NK-92 (cell line): ENCODE measurements around the gene RAB10.
"Not testable (repeated sequence)": the region's sequence is repeated elsewhere in the genome, so short reads cannot be mapped to it uniquely, and the experiment has no call there.

Source experiments
- DNase-seq: peaks from one replicate; lab custom pipeline; 2025; ENCODE audit not compliant: unreplicated experiment; lab: John Stamatoyannopoulos, UW

Gene RAB10

DNA sequence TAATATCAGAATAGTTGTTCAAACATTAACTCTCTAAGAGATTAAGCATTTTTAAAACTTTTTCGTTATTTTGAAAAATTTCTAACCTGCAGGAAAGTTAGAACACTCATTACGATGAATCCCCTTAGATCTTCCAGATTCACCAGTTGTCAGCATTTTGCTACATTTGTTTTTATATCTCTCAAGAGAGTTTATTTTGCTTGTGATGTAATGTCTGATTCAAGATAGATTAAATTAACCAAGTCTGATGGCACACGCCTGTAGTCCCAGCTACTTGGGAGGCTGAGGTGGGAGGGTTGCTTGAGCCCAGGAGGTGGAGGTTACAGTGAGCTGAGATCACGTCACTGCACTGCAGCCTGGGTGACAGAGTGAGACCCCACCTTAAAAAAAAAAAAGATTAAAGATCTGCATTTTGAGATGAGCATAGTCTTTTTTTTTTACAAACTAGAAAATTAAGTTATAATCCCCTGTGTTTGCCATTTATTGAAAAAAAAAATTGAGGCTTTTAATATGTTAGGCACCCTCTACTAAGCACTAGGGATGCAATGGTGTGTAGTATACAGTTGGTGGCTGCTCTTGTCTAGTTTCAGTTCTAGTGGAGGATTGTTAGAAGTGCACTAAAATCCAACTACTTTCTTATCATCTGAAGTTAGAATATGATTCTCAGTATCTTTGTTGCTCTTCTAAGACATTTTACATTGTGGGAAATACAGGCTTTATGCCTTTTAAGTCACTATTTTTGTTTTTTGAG lies 20.9 kb downstream of the RAB10 start:
- no peak for DNase-seq

GRCh38 chr2:26058390-26058789 lies 24.5 kb downstream of the RAB10 start:
- no peak for DNase-seq

DNA sequence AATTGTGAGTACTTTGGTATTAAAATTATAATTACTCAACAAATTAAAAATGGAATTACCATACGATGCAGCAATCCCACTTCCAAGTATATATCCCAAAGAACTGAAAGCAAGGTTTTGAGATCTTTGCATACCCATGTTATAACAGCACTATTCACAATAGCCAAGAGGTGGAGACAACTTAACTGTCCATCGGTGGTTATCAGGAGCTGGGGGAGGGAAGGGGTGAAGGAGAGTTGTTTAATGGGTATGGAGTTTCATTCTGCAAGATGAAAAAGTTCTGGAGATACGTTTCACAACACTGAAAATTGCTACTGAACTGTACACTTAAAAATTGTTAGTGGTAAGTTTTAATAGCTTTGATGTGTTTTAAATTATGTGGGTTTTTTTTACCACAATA lies 25.7 kb downstream of the RAB10 start:
- no peak for DNase-seq

- no peak for DNase-seq
Observed at GRCh38 chr2:26061539-26061938, 27.7 kb downstream of the RAB10 start.

- DNase-seq: no peak
Observed at GRCh38 chr2:26064846-26065245, 31.0 kb downstream of the RAB10 start.

- DNase-seq: no peak
Observed at GRCh38 chr2:26067186-26067974, 33.5 kb downstream of the RAB10 start.

DNA sequence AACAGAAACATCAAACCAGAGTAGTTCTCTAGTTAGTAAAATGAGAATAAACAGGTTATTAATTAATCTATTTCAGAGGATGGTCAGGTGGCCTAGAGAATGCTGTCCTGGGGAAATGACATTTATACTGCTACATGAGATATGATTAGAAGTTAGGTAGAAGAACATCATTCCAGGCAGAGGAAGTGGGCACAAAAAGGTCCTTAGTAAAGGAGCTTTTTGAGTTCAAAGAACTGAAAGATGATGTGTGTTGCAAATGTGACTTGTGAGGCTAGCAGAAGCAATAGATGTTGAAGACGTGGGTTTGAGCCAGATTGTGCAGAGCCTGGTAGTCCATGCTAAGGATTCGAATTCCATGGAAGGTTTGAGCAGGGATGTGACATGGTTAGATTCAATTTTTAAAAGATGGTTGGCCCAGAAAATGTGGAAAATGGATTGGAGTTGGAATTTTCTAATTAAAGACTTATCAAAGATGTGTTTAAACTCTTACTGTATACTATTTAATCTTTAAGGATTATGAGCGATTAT lies 34.2 kb downstream of the RAB10 start:
- no peak for DNase-seq

DNA sequence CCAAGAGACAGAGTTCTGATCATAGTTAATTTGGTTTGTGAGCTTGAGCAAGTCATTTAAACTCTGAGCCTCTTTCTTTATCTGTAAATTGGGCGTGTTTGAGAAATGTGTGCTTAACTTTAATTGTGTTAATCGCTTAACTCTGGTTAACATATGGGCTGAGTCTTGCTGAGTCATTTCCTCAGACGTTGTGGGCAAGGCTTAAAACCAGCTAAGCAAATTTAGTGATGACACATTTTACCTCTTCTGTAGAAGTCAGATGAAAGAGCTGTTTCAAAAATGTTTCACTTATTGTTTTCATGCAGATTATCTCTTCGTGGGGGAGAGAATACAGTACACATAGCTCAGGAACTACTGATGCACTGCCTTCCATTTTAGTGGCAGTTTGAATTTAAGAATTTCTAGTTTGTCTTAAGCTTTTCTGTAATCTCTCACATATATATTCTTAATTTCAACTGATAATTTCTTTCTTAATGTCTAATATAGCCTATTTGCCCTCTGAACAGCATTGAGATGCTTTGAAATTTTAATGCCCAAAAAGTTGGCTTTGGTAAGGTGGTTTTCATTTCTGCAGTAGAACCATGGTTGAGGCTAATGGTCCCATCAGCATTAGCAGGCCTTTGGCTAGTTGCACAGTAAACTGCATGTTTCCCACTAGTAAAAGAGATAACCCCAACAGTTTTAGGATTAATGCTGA lies 34.9 kb downstream of the RAB10 start:
- no peak for DNase-seq

DNA sequence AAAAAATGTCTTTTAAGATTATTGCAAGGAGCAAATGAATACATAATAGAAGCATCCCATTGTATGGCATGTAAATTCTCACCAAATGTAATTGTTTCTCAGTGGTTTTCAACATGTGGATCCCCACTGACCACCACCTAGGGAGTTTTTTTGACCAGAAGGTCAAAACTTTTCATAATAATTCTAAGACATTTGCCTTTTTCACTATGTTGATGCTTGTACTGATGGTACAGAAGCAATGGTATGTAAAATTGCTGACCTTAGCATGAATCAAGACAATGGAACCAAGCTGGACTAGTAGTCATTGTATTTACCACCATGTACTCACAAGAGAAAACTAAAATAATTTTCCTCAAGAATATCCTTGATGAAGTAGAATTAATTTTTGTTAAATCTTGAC lies 36.8 kb downstream of the RAB10 start:
- DNase-seq: no peak

DNA sequence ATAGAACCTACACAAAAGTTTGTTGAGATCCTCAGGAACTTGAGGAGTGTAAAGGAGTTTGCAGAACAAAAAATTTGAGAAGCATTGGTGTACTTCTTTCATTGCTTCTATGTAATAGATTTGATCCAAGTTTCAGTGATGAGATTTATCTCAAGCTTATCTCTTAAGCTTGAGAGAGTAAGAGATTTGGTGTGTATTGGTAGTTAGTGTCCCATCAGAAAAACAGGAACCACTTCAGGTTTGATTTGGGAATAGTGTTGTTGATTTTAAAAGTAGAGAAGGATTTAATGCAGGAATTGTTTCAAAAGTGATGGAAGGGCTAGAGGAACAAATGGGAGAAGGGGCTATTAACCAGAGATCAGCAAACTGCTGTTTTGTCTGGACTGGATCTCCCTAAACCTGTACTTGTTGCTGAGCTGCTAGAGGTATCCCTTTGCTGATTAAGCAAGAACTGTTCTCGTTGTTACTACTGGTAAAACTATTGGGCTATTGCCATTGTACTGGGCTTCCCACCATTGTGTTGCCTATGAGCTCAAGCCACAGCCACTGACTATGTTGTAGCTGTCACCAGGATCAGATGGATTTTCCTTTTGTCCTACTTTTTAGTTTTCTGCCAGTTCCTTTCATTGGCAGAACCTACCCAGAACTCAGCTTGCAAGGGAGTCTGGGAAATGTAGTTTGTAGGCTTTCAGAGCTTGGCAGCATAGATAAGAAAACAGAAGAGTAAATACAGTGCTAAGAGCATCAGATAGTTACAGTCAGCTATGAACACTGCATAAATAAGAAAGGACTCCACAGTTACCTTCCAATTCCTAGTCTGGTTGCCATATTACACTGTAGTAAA lies 39.3 kb downstream of the RAB10 start:
- DNase-seq: no peak

DNA sequence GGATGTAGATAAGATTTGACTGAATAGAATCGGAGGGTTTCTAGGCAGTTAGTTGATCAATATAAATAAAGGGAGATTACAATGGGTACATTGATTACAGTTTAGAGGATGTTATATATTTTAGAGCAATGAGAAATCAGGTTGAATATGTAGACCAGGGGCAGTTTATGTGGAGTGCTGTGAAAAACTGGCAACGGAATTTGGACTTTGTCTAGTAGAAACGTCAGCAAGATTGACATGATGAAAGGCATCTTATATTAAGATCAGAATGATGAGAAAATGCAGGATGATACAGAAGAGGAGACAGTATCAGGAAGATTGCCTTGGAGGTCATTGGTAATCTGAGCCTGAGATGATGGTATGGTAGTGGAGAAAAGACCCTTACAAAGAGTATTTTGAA lies 39.9 kb downstream of the RAB10 start:
- no peak for DNase-seq

DNA sequence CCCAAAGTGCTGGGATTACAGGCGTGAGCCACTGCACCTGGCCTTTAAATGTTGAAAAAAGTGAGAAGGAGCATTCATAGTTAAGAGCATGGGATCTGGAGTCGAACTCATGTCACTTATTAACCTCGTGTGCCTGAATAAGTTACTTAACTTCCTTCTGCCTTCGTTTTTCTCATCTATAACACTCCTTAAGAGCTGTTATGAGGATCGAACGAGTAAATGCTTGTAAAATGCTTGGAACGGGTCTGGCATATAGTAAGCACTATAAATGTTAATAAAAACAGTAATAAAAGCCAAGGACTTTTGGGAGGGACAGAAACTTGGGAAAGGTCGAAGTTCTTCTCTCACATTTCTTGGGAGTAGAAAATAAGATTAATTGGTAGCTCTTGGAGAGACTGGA lies 40.8 kb downstream of the RAB10 start:
- DNase-seq: no peak

- no peak for DNase-seq
Observed at GRCh38 chr2:26075173-26075572, 41.3 kb downstream of the RAB10 start.

- no peak for DNase-seq
Observed at GRCh38 chr2:26076001-26076587, 42.2 kb downstream of the RAB10 start.

- no peak for DNase-seq
Observed at GRCh38 chr2:26077291-26077690, 43.4 kb downstream of the RAB10 start.

DNA sequence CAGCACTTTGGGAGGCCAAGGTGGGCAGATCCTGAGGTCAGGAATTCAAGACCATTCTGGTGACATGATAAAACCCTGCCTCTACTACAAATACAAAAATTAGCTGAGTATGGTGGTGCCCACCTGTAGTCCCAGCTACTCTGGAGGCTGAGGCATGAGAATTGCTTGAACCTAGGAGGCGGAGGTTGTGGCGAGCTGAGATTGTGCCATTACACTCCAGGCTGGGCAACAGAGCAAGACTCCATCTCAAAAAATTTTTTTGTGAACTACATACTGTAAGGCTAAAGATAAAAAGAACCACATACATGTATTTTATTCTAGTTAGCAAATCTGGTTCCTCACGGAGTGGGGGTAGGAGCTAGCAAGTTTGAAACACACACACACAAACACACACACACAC lies 45.1 kb downstream of the RAB10 start:
- no peak for DNase-seq

DNA sequence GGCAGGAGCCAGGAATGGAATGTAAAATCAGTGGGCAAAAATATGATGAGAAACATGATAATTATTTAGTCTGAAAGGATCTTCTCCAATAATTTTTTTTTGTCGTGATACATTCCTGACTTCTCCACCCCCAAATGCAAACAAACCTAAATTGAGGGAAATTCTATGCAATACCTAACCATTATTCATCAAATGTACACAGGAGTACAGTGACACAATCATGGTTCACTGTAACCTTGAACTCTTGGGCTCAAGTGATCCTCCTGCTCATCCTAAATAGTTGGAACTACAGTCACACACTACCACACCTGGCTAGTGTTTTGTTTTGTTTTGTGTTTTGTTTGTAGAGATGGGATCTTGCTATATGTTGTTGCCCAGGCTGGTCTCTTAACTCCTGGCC lies 46.5 kb downstream of the RAB10 start:
- DNase-seq: no peak

- not testable (repeated sequence) for DNase-seq
Observed at GRCh38 chr2:26080925-26081324, 47.0 kb downstream of the RAB10 start.

DNA sequence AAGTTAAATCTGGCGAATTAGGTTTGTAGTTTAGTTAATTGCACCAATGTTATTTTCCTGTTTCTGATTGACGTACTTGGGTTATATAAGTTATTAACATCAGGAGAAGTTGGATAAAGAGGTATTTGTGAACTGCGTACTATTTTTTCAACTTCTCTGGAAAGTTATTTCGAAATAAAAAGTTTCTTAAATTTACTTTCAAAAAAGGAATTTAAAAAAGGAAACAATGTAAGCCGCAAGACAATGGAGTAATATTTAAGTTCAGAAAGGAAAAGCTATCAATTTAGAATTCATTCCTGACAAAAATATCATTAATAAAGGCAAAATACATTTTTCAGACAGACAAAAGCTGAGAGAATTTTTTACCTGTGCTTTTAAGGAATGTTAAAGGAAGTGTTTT lies 47.7 kb downstream of the RAB10 start:
- no peak for DNase-seq

- DNase-seq: no peak
Observed at GRCh38 chr2:26086155-26086637, 52.3 kb downstream of the RAB10 start.
